SK-N-MC (cell line): ENCODE measurements around the gene CTBP2.

ENCODE experiments used
- EZH2 ChIP-seq: fragments of 200-600 bp; sonication (generic); IDR thresholded peaks from one replicate; pipeline ENCODE4 v1.6.1; 2017; ENCODE audit warnings: antibody characterized with exemption
- FOXP2 ChIP-seq: optimal IDR thresholded peaks from 2 replicates; pipeline ENCODE3; 2011; ENCODE audit warnings: mild to moderate bottlenecking, moderate library complexity; ENCODE audit not compliant: insufficient read depth; ENCODE audit errors: extremely low read length, control extremely low read depth
- POLR2AphosphoS5 ChIP-seq: IDR thresholded peaks from 2 replicates; pipeline ENCODE4 v1.6.1; 2012; ENCODE audit warnings: mild to moderate bottlenecking, low read depth, low read length, borderline replicate concordance

DNA sequence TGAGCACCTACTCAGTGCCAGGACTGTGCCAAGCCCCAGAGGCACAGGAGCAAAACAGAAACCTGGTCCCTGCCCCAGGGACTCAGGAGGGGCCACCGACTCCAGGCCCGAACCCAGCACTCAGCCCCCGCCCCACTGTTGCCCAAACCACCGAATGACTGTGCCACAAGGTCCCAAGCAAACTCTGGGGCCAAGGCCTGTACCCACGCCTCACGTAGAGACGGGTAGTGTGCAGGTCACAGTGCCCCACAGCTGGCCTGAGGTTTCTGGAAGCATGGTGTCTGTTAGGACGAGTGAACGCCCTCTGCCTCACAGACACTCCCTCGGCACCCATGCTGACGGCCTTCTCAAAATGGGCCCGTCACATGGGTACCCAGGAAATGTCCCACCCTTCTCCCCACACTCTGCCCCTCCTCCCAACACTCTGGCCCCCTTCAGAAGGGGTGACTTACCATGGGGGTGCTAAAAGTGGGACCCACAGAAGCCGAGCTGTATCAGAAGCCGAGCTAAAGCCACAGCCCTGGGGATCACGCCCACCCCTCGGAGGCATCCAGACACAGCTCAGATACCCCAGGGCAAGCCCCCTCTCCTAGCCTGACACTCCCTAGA is 44.2 kb downstream of the CTBP2 start:
- TF ChIP-seq EZH2, result no peak
- TF ChIP-seq POLR2AphosphoS5, result no peak
- no peak for TF ChIP-seq FOXP2
